GM10266 (cell line): Measurements from ENCODE around the gene NTN5.
A peak's percentile ranks its signal among the peaks of the same experiment; 100 is the strongest.

Experiments
- DNase-seq: peaks from one replicate; pipeline ENCODE4 v3.0.0; 2012; ENCODE audit errors: extremely low spot score
- CTCF ChIP-seq: IDR thresholded peaks from 2 replicates; pipeline ENCODE4 v1.5.1; 2012; ENCODE audit warnings: mild to moderate bottlenecking, low read depth; ENCODE audit not compliant: control insufficient read depth, insufficient read depth; ENCODE audit errors: missing control alignments

Gene NTN5

GRCh38 chr19:48625891-48626327, 46.9 kb downstream of the NTN5 start:
- DNase-seq: no peak
- TF ChIP-seq CTCF: no peak

GRCh38 chr19:48624791-48625723, 47.8 kb downstream of the NTN5 start:
- TF ChIP-seq CTCF: no peak
- DNase-seq: no peak

- DNase-seq: peak; percentile 96
- no peak for TF ChIP-seq CTCF
These were observed 48.7 kb downstream of the NTN5 start for GRCh38 chr19:48624067-48624594.

GRCh38 chr19:48623556-48624066, 49.2 kb downstream of the NTN5 start:
- DNase-seq: no peak
- TF ChIP-seq CTCF: no peak

- TF ChIP-seq CTCF: no peak
- no peak for DNase-seq
These were observed 52.9 kb downstream of the NTN5 start for GRCh38 chr19:48619692-48620585.

- TF ChIP-seq CTCF: no peak
- DNase-seq: peak; percentile 98
These were observed 53.7 kb downstream of the NTN5 start, which contains the start of the genes RPL18 and SPHK2 for GRCh38 chr19:48618916-48619691. Gene RPL18, minus strand, starts transcription at chr19:48619178. Its CDS starts 35 bp downstream, at chr19:48619143. Gene SPHK2, plus strand, starts transcription at chr19:48619506. Its CDS starts 1,009 bp downstream, at chr19:48620515.
